Activated CD4-positive, alpha-beta T cell treated with anti-CD3 and anti-CD28 coated beads for 36 hours (primary cell): Measurements from ENCODE around the gene ZNF747. TPM values are rescaled to one million over a fixed set of nuclear protein-coding genes. Genes with fewer than 3 reads are reported as not detected.
A peak's percentile ranks its signal among the peaks of the same experiment; 100 is the strongest.

Experiments used
- ATAC-seq: fragments of 200-7000 bp; cut with Tn5 transposase; one replicate; pipeline ENCODE4 v1.10.0; 2021; ENCODE audit warnings: mild to moderate bottlenecking, moderate library complexity
- CTCF ChIA-PET: fragments of 350-600 bp; sonication (Branson Sonifier 250); formaldehyde crosslinking; loops from one replicate; lab custom pipeline; 2021; ENCODE audit warnings: antibody characterized with exemption; lab: Charles Lee
- POLR2A ChIA-PET: fragments of 350-600 bp; sonication (Branson Sonifier 250); formaldehyde crosslinking; loops from one replicate; lab custom pipeline; 2021; ENCODE audit warnings: antibody characterized with exemption, inconsistent platforms; lab: Charles Lee
- DNase-seq: peaks from one replicate; pipeline ENCODE4 v3.0.0-alpha.2; 2020
- H3K27ac Mint-ChIP-seq: one replicate; pipeline ENCODE4 v1.8.0; 2021; ENCODE audit warnings: mixed read lengths
- H3K27me3 Mint-ChIP-seq: one replicate; pipeline ENCODE4 v1.8.0; 2021; ENCODE audit warnings: mixed read lengths
- H3K36me3 Mint-ChIP-seq: one replicate; pipeline ENCODE4 v1.8.0; 2021; ENCODE audit warnings: low read depth, mixed read lengths
- H3K4me1 Mint-ChIP-seq: one replicate; pipeline ENCODE4 v1.8.0; 2021; ENCODE audit warnings: mixed read lengths
- H3K4me3 Mint-ChIP-seq: one replicate; pipeline ENCODE4 v1.8.0; 2021; ENCODE audit warnings: mild to moderate bottlenecking, moderate library complexity, mixed read lengths
- H3K9me3 Mint-ChIP-seq: one replicate; pipeline ENCODE4 v1.8.0; 2021; ENCODE audit warnings: low read depth, mixed read lengths
- intact Hi-C, 2 experiments: fragments of 100-400 bp; cut with DNase I in 1 of 2; cut with micrococcal nuclease in 1 of 2; formaldehyde crosslinking; loops; one replicate each; pipeline versions ENCODE4 v1.14.2 to v1.15.1; 2022 to 2024; cut with DNase I, micrococcal nuclease
- total RNA-seq, 2 experiments: library from RNA; stranded (reverse); gene quantifications; one replicate each; pipeline ENCODE4 v1.2.3, GENCODE V29; 2021

The ZNF747 gene
- total RNA-seq = 1 to 10 TPM; 6.3 to 8.0 TPM

GRCh38 chr16:30534368-30535105 lies at the start of gene ZNF747:
Gene ZNF747 (minus strand): TSS chr16:30534858. CDS start chr16:30534679, 179 bp downstream.
- ChIA-PET CTCF (interaction anchor here (0.6 to 3.2 kb wide), 19 partner anchors 11 to 104 kb away, joined by 3 to 30 read pairs (median 7); partner anchors contain the start of genes DCTPP1, SEPHS2, ZNF764 and ZNF785), POLR2A (interaction anchor here (0.6 to 3.2 kb wide), 10 partner anchors 16 to 894 kb away, joined by 3 to 30 read pairs (median 5); partner anchors contain the start of genes DCTPP1, PRR14, ZNF688 and ZNF689)
- intact Hi-C loops = loop anchor here (1.0 to 5.0 kb wide), 17 partner anchors 8 to 164 kb away; partner anchors contain the start of genes DCTPP1 (in 2 of the 2), FBRS (in 2 of the 2), ZNF688 (in 2 of the 2) and ZNF764 (in 2 of the 2)
- Mint-ChIP-seq H3K9me3 (no peaks in the 10 kb centered on the region), H3K27me3 (no peaks in the 10 kb centered on the region), H3K4me3 (peak within 1 kb of the TSS; percentile 91), H3K4me1 (peaks cover 44% of the 10 kb centered on the region), H3K36me3 (peaks cover 51% of the 10 kb centered on the region), H3K27ac (peak within 1 kb of the TSS; percentile 100)
- ATAC-seq (peak; percentile 80), DNase-seq (peak; percentile 95)

- intact Hi-C loops = no loop called here
- Mint-ChIP-seq H3K27ac (no peak overlapping the region), H3K27me3 (no peaks in the 10 kb centered on the region), H3K4me1 (peaks cover 35% of the 10 kb centered on the region), H3K36me3 (peaks cover 48% of the 10 kb centered on the region), H3K4me3 (no peak overlapping the region), H3K9me3 (no peaks in the 10 kb centered on the region)
- CTCF ChIA-PET = interaction anchor here (0.6 to 4.8 kb wide), 4 partner anchors 15 to 153 kb away, joined by 3 to 32 read pairs (median 4); partner anchors contain the start of gene DCTPP1
- ATAC-seq (no peak), DNase-seq (no peak)
- POLR2A ChIA-PET = no interaction called here
Observed at GRCh38 chr16:30582611-30583340, 48.1 kb upstream of the ZNF747 start.

DNA sequence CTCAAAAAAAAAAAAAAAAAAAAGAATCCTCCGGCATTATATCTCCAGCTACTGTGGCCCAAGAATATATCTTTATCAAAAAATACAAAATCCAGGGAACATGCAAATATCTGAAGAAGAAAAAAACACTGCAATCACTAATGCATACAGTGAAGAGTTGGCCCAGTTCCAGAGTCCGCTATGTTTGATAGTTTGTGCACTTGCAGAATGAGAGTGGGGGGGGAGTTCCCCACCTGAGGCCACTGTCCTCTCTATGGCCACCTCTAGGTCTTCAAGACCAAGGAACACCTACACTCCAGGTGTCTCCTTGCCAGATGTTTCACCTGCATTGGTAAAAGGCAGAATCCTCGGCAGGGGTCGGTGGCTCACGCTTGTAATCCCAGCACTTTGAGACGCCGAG lies 46.8 kb upstream of the ZNF747 start:
- no peaks in the 10 kb centered on the region for H3K27me3 Mint-ChIP-seq
- intact Hi-C loops = no loop called here
- ATAC-seq (no peak), DNase-seq (no peak)
- CTCF ChIA-PET = interaction anchor here (1.0 to 1.1 kb wide), 2 partner anchors 23 to 151 kb away, joined by 4 read pairs; partner anchors contain the start of genes DCTPP1 and ZNF764
- peaks cover 25% of the 10 kb centered on the region for H3K4me1 Mint-ChIP-seq
- no peak overlapping the region for H3K27ac Mint-ChIP-seq
- H3K36me3 Mint-ChIP-seq = peaks cover 39% of the 10 kb centered on the region
- H3K4me3 Mint-ChIP-seq = no peak overlapping the region
- POLR2A ChIA-PET = interaction anchor here (0.7 to 1.3 kb wide), 3 partner anchors 9 to 46 kb away, joined by 3 read pairs; no protein-coding TSS in a partner anchor
- H3K9me3 Mint-ChIP-seq = no peaks in the 10 kb centered on the region

DNA sequence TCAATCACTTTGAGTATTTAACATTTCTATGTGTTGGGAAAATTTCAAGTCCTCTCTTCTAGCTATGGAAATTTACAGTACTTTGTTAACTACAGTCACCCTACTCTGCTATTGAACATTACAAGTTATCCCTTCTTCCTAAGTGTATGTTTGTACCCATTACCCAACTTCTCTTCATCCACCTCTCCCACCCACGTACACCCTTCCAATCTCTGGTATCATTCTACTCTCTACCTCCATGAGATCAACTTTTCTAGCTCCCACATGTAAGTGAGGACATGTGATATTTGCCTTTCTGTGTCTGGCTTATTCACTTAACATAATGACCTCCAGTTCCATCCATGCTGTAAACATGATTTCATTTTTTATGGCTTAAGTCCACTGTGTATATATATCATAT lies 40.0 kb upstream of the ZNF747 start:
- Mint-ChIP-seq H3K27ac (no peak overlapping the region), H3K4me3 (no peak overlapping the region), H3K27me3 (no peaks in the 10 kb centered on the region), H3K4me1 (peaks cover 35% of the 10 kb centered on the region), H3K9me3 (no peaks in the 10 kb centered on the region), H3K36me3 (peaks cover 15% of the 10 kb centered on the region)
- intact Hi-C loops = no loop called here
- no peak for DNase-seq
- no peak for ATAC-seq
- ChIA-PET POLR2A (no interaction called here), CTCF (interaction anchor here (0.5 to 2.0 kb wide), 2 partner anchors 11 to 136 kb away, joined by 3 to 8 read pairs; partner anchors contain the start of gene ZNF785)

- Mint-ChIP-seq H3K9me3 (no peaks in the 10 kb centered on the region), H3K27me3 (no peaks in the 10 kb centered on the region), H3K4me3 (peak within 1 kb of the TSS; percentile 87), H3K27ac (peak within 1 kb of the TSS; percentile 93), H3K36me3 (peaks cover 8% of the 10 kb centered on the region), H3K4me1 (peaks cover 60% of the 10 kb centered on the region)
- ATAC-seq = peak; percentile 79
- ChIA-PET CTCF (interaction anchor here (0.7 to 1.6 kb wide), 17 partner anchors 12 to 297 kb away, joined by 3 to 12 read pairs (median 4); partner anchors contain the start of genes DCTPP1, ZNF747, ZNF764 and ZNF785), POLR2A (interaction anchor here (0.6 to 2.2 kb wide), 16 partner anchors 9 to 201 kb away, joined by 3 to 21 read pairs (median 4); partner anchors contain the start of genes DCTPP1, ZNF747, ZNF764 and ZNF785)
- intact Hi-C loops = loop anchor here (1.0 to 2.0 kb wide), 8 partner anchors 13 to 141 kb away; partner anchors contain the start of genes ZNF764 (in 2 of the 2), ZNF785 (in 2 of the 2), DCTPP1 (in 1 of the 2) and PRR14 (in 1 of the 2)
- DNase-seq = peak; percentile 95
Observed at GRCh38 chr16:30571445-30572322, 37.0 kb upstream of the ZNF747 start, which contains the start of gene ZNF688. Gene ZNF688 (minus strand): TSS chr16:30571714. CDS start chr16:30571629, 85 bp downstream.

- ATAC-seq = no peak
- intact Hi-C loops = loop anchor here (1.0 kb wide), 2 partner anchors 13 to 36 kb away; partner anchors contain the start of gene ZNF764 (in 1 of the 2)
- DNase-seq = peak; percentile 34
- POLR2A ChIA-PET = interaction anchor here (1.2 to 2.2 kb wide), 4 partner anchors 13 to 141 kb away, joined by 5 to 21 read pairs (median 9); partner anchors contain the start of genes DCTPP1, ZNF747 and ZNF764
- CTCF ChIA-PET = interaction anchor here (1.1 to 1.6 kb wide), 4 partner anchors 15 to 44 kb away, joined by 3 to 7 read pairs (median 3); partner anchors contain the start of gene ZNF785
- Mint-ChIP-seq H3K9me3 (no peaks in the 10 kb centered on the region), H3K4me3 (peak overlapping the region; percentile 87), H3K27ac (peak overlapping the region; percentile 93), H3K27me3 (no peaks in the 10 kb centered on the region), H3K4me1 (peaks cover 63% of the 10 kb centered on the region), H3K36me3 (peaks cover 8% of the 10 kb centered on the region)
Observed at GRCh38 chr16:30570636-30571444, 36.2 kb upstream of the ZNF747 start.

DNA sequence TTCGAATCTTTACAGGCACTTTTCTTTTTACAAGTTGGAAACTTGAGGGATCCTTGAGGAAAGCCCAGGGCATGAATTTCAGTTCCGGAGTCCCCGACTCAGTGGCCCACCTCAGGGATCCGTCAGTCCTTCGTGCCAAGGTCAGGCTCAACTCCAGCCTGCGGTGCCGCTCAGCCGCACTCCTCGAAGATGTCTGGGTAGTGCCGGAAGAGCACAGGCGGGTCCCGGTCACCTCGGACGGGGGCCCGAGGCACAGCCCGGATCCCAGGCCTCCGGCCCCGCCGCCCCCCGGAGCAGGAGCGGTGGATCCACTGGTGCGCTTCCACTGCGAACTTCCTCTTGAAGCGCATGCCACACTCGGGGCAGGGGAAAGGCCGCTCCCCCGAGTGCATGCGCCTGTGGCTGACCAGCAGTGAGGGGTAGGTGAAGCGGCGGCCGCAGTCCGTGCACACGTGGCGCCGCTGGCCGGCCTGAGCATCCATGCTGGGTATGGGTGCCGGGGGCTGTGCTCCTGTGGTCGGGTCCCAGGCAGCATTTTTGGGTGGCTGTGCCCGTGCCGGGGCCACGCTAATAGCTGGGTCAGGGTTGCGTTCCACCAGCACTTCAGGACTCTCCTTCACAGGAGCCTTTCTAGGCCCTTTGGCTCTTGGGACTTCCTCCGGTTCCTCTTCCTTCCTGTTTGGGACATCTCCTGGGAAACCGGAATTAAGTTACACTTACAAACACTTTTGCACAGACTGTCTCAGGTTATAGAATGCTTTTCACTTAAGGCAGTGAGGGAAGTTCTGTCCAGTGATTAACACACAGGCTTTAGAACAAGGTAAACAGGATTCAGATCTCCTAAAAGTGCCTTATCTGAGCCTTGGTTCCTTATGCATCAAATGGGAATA lies 35.3 kb upstream of the ZNF747 start:
- Mint-ChIP-seq H3K36me3 (peaks cover 8% of the 10 kb centered on the region), H3K9me3 (no peaks in the 10 kb centered on the region), H3K27me3 (no peaks in the 10 kb centered on the region), H3K4me1 (peaks cover 54% of the 10 kb centered on the region), H3K4me3 (no peak overlapping the region), H3K27ac (no peak overlapping the region)
- DNase-seq (no peak), ATAC-seq (no peak)
- ChIA-PET CTCF (interaction anchor here (1.1 to 1.2 kb wide), 2 partner anchors 34 to 43 kb away, joined by 3 read pairs; no protein-coding TSS in a partner anchor), POLR2A (interaction anchor here (1.2 kb wide), 1 partner anchor 140 kb away, joined by 5 read pairs; the partner anchor contains the start of gene DCTPP1)
- intact Hi-C loops = loop anchor here in 1 of 2 experiments (5.0 kb wide), 2 partner anchors 87 to 98 kb away; partner anchors contain the start of genes FBRS and ITGAL

- Mint-ChIP-seq H3K27ac (peak overlapping the region; percentile 60), H3K4me3 (no peak overlapping the region), H3K36me3 (peaks cover 5% of the 10 kb centered on the region), H3K9me3 (no peaks in the 10 kb centered on the region), H3K4me1 (peaks cover 50% of the 10 kb centered on the region), H3K27me3 (no peaks in the 10 kb centered on the region)
- ChIA-PET CTCF (no interaction called here), POLR2A (interaction anchor here (1.2 kb wide), 1 partner anchor 97 kb away, joined by 4 read pairs; the partner anchor contains the start of gene ITGAL)
- DNase-seq = no peak
- ATAC-seq = no peak
- intact Hi-C loops = loop anchor here in 1 of 2 experiments (5.0 kb wide), 2 partner anchors 88 to 97 kb away; partner anchors contain the start of genes FBRS and ITGAL
Observed at GRCh38 chr16:30569281-30569680, 34.6 kb upstream of the ZNF747 start.
